Measurements from ENCODE around the gene PRKACG.
A peak's percentile ranks its signal among the peaks of the same experiment; 100 is the strongest.
"Not testable (repeated sequence)": the region's sequence is repeated elsewhere in the genome, so short reads cannot be mapped to it uniquely, and the experiment has no call there.

PRKACG gene

GRCh38 chr9:69014013-69014412 is at the start of gene PRKACG:
Gene PRKACG (minus strand): TSS chr9:69014113. CDS start chr9:69014092, 21 bp downstream.
- no peaks in the 10 kb centered on the region for H3K9me3 Mint-ChIP-seq
- DNase-seq (ENCODE audit: low spot score in 2 of 2), result no peak
- no peak for ATAC-seq
- peaks cover 7% of the 10 kb centered on the region for H3K4me1 Mint-ChIP-seq
- H3K27ac Mint-ChIP-seq, result no peak within 1 kb of the TSS
- no peaks in the 10 kb centered on the region for H3K36me3 Mint-ChIP-seq
- no peak within 1 kb of the TSS for H3K4me3 Mint-ChIP-seq

GRCh38 chr9:69062195-69062594 is 48.3 kb upstream of the PRKACG start:
- H3K4me3 Mint-ChIP-seq, result no peak overlapping the region
- H3K36me3 Mint-ChIP-seq, result peaks cover 49% of the 10 kb centered on the region
- H3K4me1 Mint-ChIP-seq, result peaks cover 6% of the 10 kb centered on the region
- H3K9me3 Mint-ChIP-seq, result no peaks in the 10 kb centered on the region
- DNase-seq (ENCODE audit: low spot score in 2 of 2), result no peak
- no peak for ATAC-seq
- no peak overlapping the region for H3K27ac Mint-ChIP-seq

- ATAC-seq, result no peak
- peaks cover 45% of the 10 kb centered on the region for H3K36me3 Mint-ChIP-seq
Measured at GRCh38 chr9:69060766-69061165, 46.9 kb upstream of the PRKACG start.

GRCh38 chr9:69058101-69058500 is 44.2 kb upstream of the PRKACG start:
- H3K36me3 Mint-ChIP-seq, result peaks cover 56% of the 10 kb centered on the region
- no peak overlapping the region for H3K4me3 Mint-ChIP-seq
- DNase-seq (ENCODE audit: low spot score in 2 of 2) (no peak), ATAC-seq (no peak)
- no peaks in the 10 kb centered on the region for H3K9me3 Mint-ChIP-seq
- H3K4me1 Mint-ChIP-seq, result peaks cover 6% of the 10 kb centered on the region
- peak overlapping the region; percentile 65 for H3K27ac Mint-ChIP-seq

More at GRCh38 chr9:69060766-69061165, 46.9 kb upstream of the PRKACG start:
- Mint-ChIP-seq H3K27ac (no peak overlapping the region), H3K4me3 (no peak overlapping the region), H3K9me3 (no peaks in the 10 kb centered on the region), H3K4me1 (peaks cover 6% of the 10 kb centered on the region)
- no peak for DNase-seq (ENCODE audit: low spot score in 2 of 2)

- no peaks in the 10 kb centered on the region for H3K9me3 Mint-ChIP-seq
- H3K27ac Mint-ChIP-seq, result no peak overlapping the region
Measured at GRCh38 chr9:69056191-69056815, 42.4 kb upstream of the PRKACG start.

GRCh38 chr9:69054989-69055388 is 41.1 kb upstream of the PRKACG start:
- Mint-ChIP-seq H3K27ac (peak overlapping the region; percentile 9), H3K9me3 (no peaks in the 10 kb centered on the region), H3K4me3 (no peak overlapping the region), H3K36me3 (peaks cover 72% of the 10 kb centered on the region), H3K4me1 (no peaks in the 10 kb centered on the region)
- DNase-seq (ENCODE audit: low spot score in 2 of 2) (no peak), ATAC-seq (no peak)

More at GRCh38 chr9:69056191-69056815, 42.4 kb upstream of the PRKACG start:
- H3K36me3 Mint-ChIP-seq, result peaks cover 70% of the 10 kb centered on the region
- no peak for DNase-seq (ENCODE audit: low spot score in 2 of 2)
- ATAC-seq, result no peak
- H3K4me1 Mint-ChIP-seq, result peaks cover 6% of the 10 kb centered on the region
- H3K4me3 Mint-ChIP-seq, result no peak overlapping the region

- H3K4me3 Mint-ChIP-seq; H3K27ac Mint-ChIP-seq; ATAC-seq; H3K4me1 Mint-ChIP-seq; H3K9me3 Mint-ChIP-seq; DNase-seq (ENCODE audit: low spot score in 2 of 2): not testable (repeated sequence)
- peaks cover 56% of the 10 kb centered on the region for H3K36me3 Mint-ChIP-seq
Measured at GRCh38 chr9:69050936-69051335, 37.0 kb upstream of the PRKACG start.

- peaks cover 45% of the 10 kb centered on the region for H3K36me3 Mint-ChIP-seq
- ATAC-seq, result no peak
Measured at GRCh38 chr9:69049094-69049493, 35.2 kb upstream of the PRKACG start.

GRCh38 chr9:69047371-69047770 is 33.5 kb upstream of the PRKACG start:
- Mint-ChIP-seq H3K27ac (peak overlapping the region; percentile 40), H3K9me3 (no peaks in the 10 kb centered on the region), H3K4me3 (no peak overlapping the region), H3K4me1 (peaks cover 20% of the 10 kb centered on the region), H3K36me3 (peaks cover 34% of the 10 kb centered on the region)
- DNase-seq (ENCODE audit: low spot score in 2 of 2), result no peak
- no peak for ATAC-seq

More at GRCh38 chr9:69049094-69049493, 35.2 kb upstream of the PRKACG start:
- Mint-ChIP-seq H3K27ac (no peak overlapping the region), H3K4me3 (no peak overlapping the region), H3K9me3 (no peaks in the 10 kb centered on the region), H3K4me1 (peaks cover 13% of the 10 kb centered on the region)
- DNase-seq (ENCODE audit: low spot score in 2 of 2), result no peak

- DNase-seq (ENCODE audit: low spot score in 2 of 2), result no peak
- H3K36me3 Mint-ChIP-seq, result peaks cover 28% of the 10 kb centered on the region
- no peak for ATAC-seq
- no peak overlapping the region for H3K27ac Mint-ChIP-seq
- H3K9me3 Mint-ChIP-seq, result no peaks in the 10 kb centered on the region
- no peak overlapping the region for H3K4me3 Mint-ChIP-seq
- peaks cover 20% of the 10 kb centered on the region for H3K4me1 Mint-ChIP-seq
Measured at GRCh38 chr9:69046723-69047122, 32.8 kb upstream of the PRKACG start.

GRCh38 chr9:69045821-69046220 is 31.9 kb upstream of the PRKACG start:
- peaks cover 20% of the 10 kb centered on the region for H3K36me3 Mint-ChIP-seq
- no peaks in the 10 kb centered on the region for H3K9me3 Mint-ChIP-seq
- DNase-seq (ENCODE audit: low spot score in 2 of 2) (no peak), ATAC-seq (no peak)
- peaks cover 25% of the 10 kb centered on the region for H3K4me1 Mint-ChIP-seq
- no peak overlapping the region for H3K27ac Mint-ChIP-seq
- H3K4me3 Mint-ChIP-seq, result no peak overlapping the region

- peak; percentile 65 for ATAC-seq
- Mint-ChIP-seq H3K4me3 (no peak overlapping the region), H3K4me1 (peaks cover 25% of the 10 kb centered on the region), H3K9me3 (no peaks in the 10 kb centered on the region), H3K27ac (peak overlapping the region; percentile 92), H3K36me3 (peaks cover 20% of the 10 kb centered on the region)
- DNase-seq (ENCODE audit: low spot score in 2 of 2), result no peak
Measured at GRCh38 chr9:69044240-69045219, 30.6 kb upstream of the PRKACG start.

GRCh38 chr9:69040646-69041045 is 26.7 kb upstream of the PRKACG start:
- Mint-ChIP-seq H3K4me1 (peaks cover 32% of the 10 kb centered on the region), H3K27ac (no peak overlapping the region), H3K9me3 (no peaks in the 10 kb centered on the region), H3K4me3 (no peak overlapping the region), H3K36me3 (peaks cover 10% of the 10 kb centered on the region)
- ATAC-seq (no peak), DNase-seq (ENCODE audit: low spot score in 2 of 2) (no peak)

- peak overlapping the region; percentile 94 for H3K27ac Mint-ChIP-seq
- no peak for DNase-seq (ENCODE audit: low spot score in 2 of 2)
- no peaks in the 10 kb centered on the region for H3K9me3 Mint-ChIP-seq
- ATAC-seq, result no peak
- peaks cover 10% of the 10 kb centered on the region for H3K36me3 Mint-ChIP-seq
- H3K4me1 Mint-ChIP-seq, result peaks cover 18% of the 10 kb centered on the region
- peak overlapping the region; percentile 97 for H3K4me3 Mint-ChIP-seq
Measured at GRCh38 chr9:69036799-69037198, 22.9 kb upstream of the PRKACG start.

- peak in 1 of 2 donors; percentile 55 for DNase-seq (ENCODE audit: low spot score in 2 of 2)
- Mint-ChIP-seq H3K4me3 (peak overlapping the region; percentile 97), H3K36me3 (peaks cover 10% of the 10 kb centered on the region), H3K9me3 (no peaks in the 10 kb centered on the region), H3K27ac (peak overlapping the region; percentile 94), H3K4me1 (peaks cover 17% of the 10 kb centered on the region)
- ATAC-seq, result peak; percentile 43
Measured at GRCh38 chr9:69036309-69036708, 22.4 kb upstream of the PRKACG start.
